Upper lobe of left lung (tissue), 4 donors: ENCODE data around the gene HP.

Experiments
- EP300 ChIP-seq, 4 donors: sonication (generic); formaldehyde crosslinking; IDR thresholded peaks; one replicate each; pipeline ENCODE4 v1.5.1; 2017; ENCODE audit warnings: antibody characterized with exemption in 4 of 4, control low read depth in 2 of 4
- POLR2AphosphoS5 ChIP-seq, 2 donors: sonication (generic); formaldehyde crosslinking; IDR thresholded peaks; one replicate each; pipeline ENCODE4 v1.5.1; 2017; ENCODE audit warnings: antibody characterized with exemption in 2 of 2
- TF ChIP-seq, protein P1 (sequence below), 6 experiments: fragments of 450-650 bp in 4 of 6; fragments of 200-600 bp in 2 of 6; sonication (generic) in 2 of 6; IDR thresholded peaks; one replicate each; pipeline ENCODE4 v1.5.1; 2016 to 2019; ENCODE audit warnings: antibody characterized with exemption in 6 of 6

DNA sequence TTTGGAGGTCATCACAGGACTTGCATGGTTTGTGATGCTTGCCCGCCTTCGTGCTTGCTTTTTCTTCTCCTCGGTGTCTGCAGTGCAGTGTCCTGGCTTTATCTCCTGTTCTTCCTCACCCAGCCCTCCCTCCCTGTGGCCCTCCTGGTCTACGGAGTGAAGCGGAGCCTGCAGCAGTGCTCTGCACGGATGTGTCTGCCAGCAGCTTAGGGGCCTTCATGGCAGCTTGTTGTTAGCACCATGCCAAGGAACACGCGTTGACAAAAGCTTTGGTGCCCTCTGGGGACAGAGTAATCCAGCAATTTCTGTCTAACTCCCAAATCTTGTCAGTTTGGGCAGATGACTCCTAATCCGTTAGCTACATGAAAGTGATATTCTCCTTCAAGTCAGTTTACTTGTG is 35.8 kb upstream of the HP start:
- TF ChIP-seq, protein P1, sequence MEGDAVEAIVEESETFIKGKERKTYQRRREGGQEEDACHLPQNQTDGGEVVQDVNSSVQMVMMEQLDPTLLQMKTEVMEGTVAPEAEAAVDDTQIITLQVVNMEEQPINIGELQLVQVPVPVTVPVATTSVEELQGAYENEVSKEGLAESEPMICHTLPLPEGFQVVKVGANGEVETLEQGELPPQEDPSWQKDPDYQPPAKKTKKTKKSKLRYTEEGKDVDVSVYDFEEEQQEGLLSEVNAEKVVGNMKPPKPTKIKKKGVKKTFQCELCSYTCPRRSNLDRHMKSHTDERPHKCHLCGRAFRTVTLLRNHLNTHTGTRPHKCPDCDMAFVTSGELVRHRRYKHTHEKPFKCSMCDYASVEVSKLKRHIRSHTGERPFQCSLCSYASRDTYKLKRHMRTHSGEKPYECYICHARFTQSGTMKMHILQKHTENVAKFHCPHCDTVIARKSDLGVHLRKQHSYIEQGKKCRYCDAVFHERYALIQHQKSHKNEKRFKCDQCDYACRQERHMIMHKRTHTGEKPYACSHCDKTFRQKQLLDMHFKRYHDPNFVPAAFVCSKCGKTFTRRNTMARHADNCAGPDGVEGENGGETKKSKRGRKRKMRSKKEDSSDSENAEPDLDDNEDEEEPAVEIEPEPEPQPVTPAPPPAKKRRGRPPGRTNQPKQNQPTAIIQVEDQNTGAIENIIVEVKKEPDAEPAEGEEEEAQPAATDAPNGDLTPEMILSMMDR (IDR thresholded peaks at IDR 0.05): no peak
- TF ChIP-seq EP300 (IDR thresholded peaks at IDR 0.05) (no peak), POLR2AphosphoS5 (IDR thresholded peaks at IDR 0.05) (no peak)
